AG09319 (cell line): ENCODE results near the gene L3MBTL3.

Experiments used
- DNase-seq: peaks from one replicate; pipeline ENCODE4 v3.0.0-alpha.2; 2010; ENCODE audit warnings: low read depth; ENCODE audit errors: extremely low read depth
- TF ChIP-seq, protein P1 (sequence below): IDR thresholded peaks from 2 replicates; pipeline ENCODE4 v1.5.1; 2011; ENCODE audit warnings: low read depth, mild to moderate bottlenecking, inconsistent platforms, low read length, moderate library complexity

The L3MBTL3 gene

DNA sequence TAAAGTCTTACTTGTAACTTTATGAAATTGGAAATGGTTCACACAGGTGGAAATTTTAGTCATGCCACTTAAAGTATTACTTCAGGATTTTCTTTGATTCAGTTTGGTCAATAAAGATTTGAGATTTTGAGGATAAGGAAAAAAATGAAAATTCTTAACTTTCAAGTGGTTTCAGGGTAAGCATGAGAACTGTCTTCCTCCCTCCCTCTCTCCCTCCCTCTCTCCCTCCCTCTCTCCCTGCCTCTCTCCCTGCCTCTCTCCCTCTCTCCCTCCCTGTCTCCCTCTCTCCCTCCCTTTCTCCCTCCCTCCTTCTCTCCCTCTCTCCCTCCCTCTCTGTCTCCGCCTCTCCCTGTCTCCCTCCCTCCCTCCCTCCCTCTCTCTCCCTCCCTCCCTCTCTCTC, 36.9 kb downstream of the L3MBTL3 start:
- TF ChIP-seq, protein P1, sequence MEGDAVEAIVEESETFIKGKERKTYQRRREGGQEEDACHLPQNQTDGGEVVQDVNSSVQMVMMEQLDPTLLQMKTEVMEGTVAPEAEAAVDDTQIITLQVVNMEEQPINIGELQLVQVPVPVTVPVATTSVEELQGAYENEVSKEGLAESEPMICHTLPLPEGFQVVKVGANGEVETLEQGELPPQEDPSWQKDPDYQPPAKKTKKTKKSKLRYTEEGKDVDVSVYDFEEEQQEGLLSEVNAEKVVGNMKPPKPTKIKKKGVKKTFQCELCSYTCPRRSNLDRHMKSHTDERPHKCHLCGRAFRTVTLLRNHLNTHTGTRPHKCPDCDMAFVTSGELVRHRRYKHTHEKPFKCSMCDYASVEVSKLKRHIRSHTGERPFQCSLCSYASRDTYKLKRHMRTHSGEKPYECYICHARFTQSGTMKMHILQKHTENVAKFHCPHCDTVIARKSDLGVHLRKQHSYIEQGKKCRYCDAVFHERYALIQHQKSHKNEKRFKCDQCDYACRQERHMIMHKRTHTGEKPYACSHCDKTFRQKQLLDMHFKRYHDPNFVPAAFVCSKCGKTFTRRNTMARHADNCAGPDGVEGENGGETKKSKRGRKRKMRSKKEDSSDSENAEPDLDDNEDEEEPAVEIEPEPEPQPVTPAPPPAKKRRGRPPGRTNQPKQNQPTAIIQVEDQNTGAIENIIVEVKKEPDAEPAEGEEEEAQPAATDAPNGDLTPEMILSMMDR: no peak
- no peak for DNase-seq

DNA sequence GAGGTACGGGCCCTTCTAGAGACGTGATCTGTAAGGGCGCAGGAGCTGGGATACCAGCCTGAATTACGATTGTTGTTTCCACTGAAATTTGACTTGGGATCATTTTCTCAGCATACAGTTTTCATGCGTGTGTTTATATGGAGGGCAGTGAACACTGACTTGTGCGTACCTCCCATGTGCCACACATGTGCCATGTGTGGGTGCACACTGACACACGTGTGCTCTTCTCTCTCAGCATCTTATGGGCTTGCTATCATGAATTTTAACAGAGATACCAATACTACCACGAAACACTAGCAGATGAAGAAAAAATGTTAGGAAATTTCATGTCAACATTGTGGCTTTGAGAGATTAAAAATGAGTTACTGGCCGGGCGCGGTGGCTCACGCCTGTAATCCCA, 39.1 kb downstream of the L3MBTL3 start:
- TF ChIP-seq, protein P1: no peak
- DNase-seq: no peak

DNA sequence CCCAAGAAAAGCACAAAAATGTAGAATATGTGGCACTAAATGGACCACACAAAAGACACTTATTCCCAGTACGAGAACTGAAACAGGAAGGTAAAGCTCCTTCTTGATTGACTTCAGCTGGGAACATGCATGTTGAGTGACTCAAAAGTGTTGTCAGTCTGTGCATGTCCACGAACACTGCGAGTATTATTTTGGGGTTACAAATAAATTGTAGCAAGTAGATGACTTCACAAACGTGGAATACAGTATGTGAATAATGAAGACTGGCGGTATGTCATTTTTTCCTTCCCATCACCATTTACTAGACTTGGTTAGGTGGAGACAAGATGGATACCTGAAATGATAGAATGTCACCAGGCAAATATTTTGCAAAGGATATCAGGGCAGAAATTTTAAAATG, 45.4 kb downstream of the L3MBTL3 start:
- TF ChIP-seq, protein P1: no peak
- no peak for DNase-seq

DNA sequence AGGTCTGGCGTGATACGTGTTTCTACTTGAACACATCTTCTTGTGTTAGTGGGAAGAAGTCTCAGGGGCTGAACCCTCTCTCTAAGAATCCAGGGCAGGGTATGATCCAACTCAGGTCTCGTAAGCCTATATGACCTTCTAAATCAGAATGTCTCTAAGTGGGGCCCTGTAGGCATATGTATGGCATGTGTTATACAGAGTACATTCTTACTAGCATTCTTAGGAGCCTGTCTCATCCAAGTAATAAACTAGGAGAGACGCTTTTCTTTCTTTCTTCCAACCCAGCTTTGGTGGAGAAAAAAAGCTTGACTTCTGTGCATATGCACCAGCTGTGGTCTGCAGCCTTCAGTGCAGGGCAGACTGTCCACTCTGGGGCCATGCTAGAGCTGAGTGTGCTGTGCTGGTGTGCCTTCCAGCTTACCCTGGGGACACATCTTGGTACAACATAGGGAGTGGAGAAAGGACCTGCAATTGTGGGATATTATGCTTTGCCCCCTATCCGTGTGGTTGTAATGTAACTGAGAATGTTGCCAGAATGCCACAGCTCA, 47.3 kb downstream of the L3MBTL3 start:
- TF ChIP-seq, protein P1: no peak
- DNase-seq: no peak

DNA sequence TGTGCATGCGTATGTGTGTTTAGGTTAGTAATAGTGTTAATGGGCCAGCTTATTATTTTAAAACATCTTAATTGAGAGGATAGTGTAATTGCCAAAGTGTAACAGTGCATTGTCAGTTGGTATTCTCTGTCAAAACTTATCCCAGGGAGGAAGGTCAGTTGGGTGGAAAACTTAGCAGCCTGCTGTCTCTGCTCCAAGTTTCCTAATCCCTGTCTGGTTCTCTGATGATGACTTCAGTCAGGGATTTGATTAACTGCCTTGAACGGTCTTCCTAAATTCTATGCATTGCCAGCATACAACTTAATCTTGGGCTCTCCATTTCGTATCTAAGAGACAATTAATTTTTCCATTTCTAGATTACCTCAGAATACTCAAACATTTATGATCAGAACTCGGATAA, 51.1 kb downstream of the L3MBTL3 start:
- TF ChIP-seq, protein P1: no peak
- no peak for DNase-seq

DNA sequence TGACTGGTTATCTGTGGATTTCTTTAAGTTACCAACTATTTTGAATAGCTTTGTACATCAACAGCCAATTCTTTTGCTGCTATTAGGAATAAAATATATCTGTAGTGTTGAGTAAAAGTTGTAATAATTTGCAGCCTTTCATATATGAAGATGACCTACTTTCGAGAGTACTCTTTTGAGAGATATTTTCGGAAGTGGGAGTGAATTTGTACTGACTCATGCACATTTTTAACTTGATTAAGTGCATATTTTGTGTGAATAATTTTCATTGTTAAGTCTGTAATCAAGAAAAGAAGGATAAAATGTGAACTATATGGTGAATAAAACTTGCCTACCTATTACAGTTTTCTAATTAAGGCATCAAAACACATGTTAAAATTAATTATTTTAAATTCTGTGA, 51.9 kb downstream of the L3MBTL3 start:
- TF ChIP-seq, protein P1: no peak
- no peak for DNase-seq

DNA sequence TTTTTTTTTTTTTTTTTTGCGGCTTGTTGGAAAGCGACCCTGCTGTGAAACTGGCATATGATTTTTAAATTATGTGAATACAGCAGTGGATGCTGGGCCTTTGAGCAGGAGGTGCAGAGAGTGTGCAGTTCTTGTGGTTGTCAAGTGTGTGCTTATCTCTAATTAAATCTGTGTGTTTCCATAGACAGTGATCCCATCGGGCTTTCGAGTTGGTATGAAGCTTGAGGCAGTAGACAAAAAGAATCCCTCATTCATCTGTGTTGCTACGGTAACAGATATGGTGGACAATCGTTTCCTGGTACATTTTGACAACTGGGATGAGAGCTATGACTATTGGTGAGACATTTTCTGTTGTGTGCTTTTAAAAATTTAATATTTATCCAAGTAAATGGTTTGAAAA, 52.4 kb downstream of the L3MBTL3 start:
- TF ChIP-seq, protein P1: no peak
- no peak for DNase-seq
